8988T (cell line): ENCODE data around the gene UTP20.
A peak's percentile ranks its signal among the peaks of the same experiment; 100 is the strongest.
"Not testable (repeated sequence)": the region's sequence is repeated elsewhere in the genome, so short reads cannot be mapped to it uniquely, and the experiment has no call there.

ENCODE experiments used
- DNase-seq: peaks from one replicate; pipeline ENCODE4 v3.0.0; 2011

UTP20 gene

GRCh38 chr12:101328917-101329316 is 49.0 kb downstream of the UTP20 start:
- no peak for DNase-seq

- no peak for DNase-seq
These were observed 50.7 kb downstream of the UTP20 start for GRCh38 chr12:101330631-101331030.

- no peak for DNase-seq
These were observed 56.5 kb downstream of the UTP20 start for GRCh38 chr12:101336437-101336836.

- no peak for DNase-seq
These were observed 58.2 kb downstream of the UTP20 start for GRCh38 chr12:101338087-101338486.

- no peak for DNase-seq
These were observed 64.0 kb downstream of the UTP20 start for GRCh38 chr12:101343893-101344292.

- DNase-seq: no peak
These were observed 71.8 kb downstream of the UTP20 start for GRCh38 chr12:101351682-101352081.

GRCh38 chr12:101356794-101357193 is 76.9 kb downstream of the UTP20 start:
- DNase-seq: no peak

- no peak for DNase-seq
These were observed 81.5 kb downstream of the UTP20 start for GRCh38 chr12:101361455-101361854.

GRCh38 chr12:101368016-101368415 is 88.1 kb downstream of the UTP20 start:
- no peak for DNase-seq

- no peak for DNase-seq
These were observed 92.5 kb downstream of the UTP20 start for GRCh38 chr12:101372431-101372830.

- DNase-seq: no peak
These were observed 95.7 kb downstream of the UTP20 start for GRCh38 chr12:101375573-101375972.

GRCh38 chr12:101379149-101379548 is 99.2 kb downstream of the UTP20 start:
- DNase-seq: no peak

- not testable (repeated sequence) for DNase-seq
These were observed 111.3 kb downstream of the UTP20 start for GRCh38 chr12:101391181-101391580.

- no peak for DNase-seq
These were observed 127.1 kb downstream of the UTP20 start for GRCh38 chr12:101407049-101407435.

- DNase-seq: peak; percentile 70
These were observed 127.8 kb downstream of the UTP20 start, which contains the start of gene ARL1 for GRCh38 chr12:101407436-101408345. TSS of gene ARL1 (minus strand) at chr12:101407772. CDS start at chr12:101407645, 127 bp downstream.

- DNase-seq: not testable (repeated sequence)
These were observed 130.3 kb downstream of the UTP20 start for GRCh38 chr12:101410169-101410568.

- peak; percentile 17 for DNase-seq
These were observed 134.7 kb downstream of the UTP20 start for GRCh38 chr12:101414533-101415119.

- no peak for DNase-seq
These were observed 135.3 kb downstream of the UTP20 start for GRCh38 chr12:101415228-101415627.

- DNase-seq: not testable (repeated sequence)
These were observed 142.2 kb downstream of the UTP20 start for GRCh38 chr12:101422066-101422465.

GRCh38 chr12:101424620-101425019 is 144.7 kb downstream of the UTP20 start:
- DNase-seq: no peak

GRCh38 chr12:101430456-101430855 is 150.6 kb downstream of the UTP20 start:
- no peak for DNase-seq

- no peak for DNase-seq
These were observed 156.2 kb downstream of the UTP20 start for GRCh38 chr12:101436136-101436535.
